H1 (cell line): ENCODE measurements around the gene MCM9. TPM values are rescaled to one million over a fixed set of nuclear protein-coding genes. Genes with fewer than 3 reads are reported as not detected.

Experiments used
- CTCF ChIA-PET: fragments of 300-600 bp; sonication (Branson Sonifier 250); formaldehyde crosslinking; loops from one replicate; lab custom pipeline; 2021; ENCODE audit not compliant: partially characterized antibody; lab: Charles Lee
- POLR2A ChIA-PET: fragments of 300-600 bp; sonication (Branson Sonifier 250); formaldehyde crosslinking; loops from one replicate; lab custom pipeline; 2021; ENCODE audit warnings: inconsistent platforms; ENCODE audit not compliant: partially characterized antibody; lab: Charles Lee
- DNase-seq, 2 experiments: peaks; one replicate each; pipeline versions ENCODE4 v3.0.0 to v3.0.0-alpha.2; 2010 to 2022; ENCODE audit warnings: low spot score in 2 of 2, low read depth in 1 of 2, mixed read lengths in 1 of 2
- FAIRE-seq: peaks from 2 replicates; lab custom pipeline; 2011; peaks lifted over from hg19 to GRCh38; lab: Jason Lieb, UNC
- H2AFZ ChIP-seq: 2 replicates; pipeline ENCODE4 v1.8.1; 2012; ENCODE audit warnings: low read length, inconsistent platforms
- H2AK5ac ChIP-seq: 2 replicates; pipeline ENCODE4 v1.6.1; 2013; ENCODE audit warnings: low read depth, low read length
- H2BK120ac ChIP-seq: replicated peaks from 2 replicates; pipeline ENCODE3; 2013; ENCODE audit warnings: low read depth, low read length, inconsistent platforms
- H2BK12ac ChIP-seq: 2 replicates; pipeline ENCODE4 v1.6.1; 2013; ENCODE audit warnings: low read depth, low read length
- H2BK15ac ChIP-seq: 2 replicates; pipeline ENCODE4 v1.6.1; 2013; ENCODE audit warnings: low read length
- H2BK20ac ChIP-seq: 2 replicates; pipeline ENCODE4 v1.6.1; 2013; ENCODE audit warnings: low read length
- H2BK5ac ChIP-seq: 2 replicates; pipeline ENCODE4 v1.6.1; 2013; ENCODE audit warnings: low read depth, low read length
- H3K14ac ChIP-seq: 2 replicates; pipeline ENCODE4 v1.6.1; 2013; ENCODE audit warnings: inconsistent platforms; ENCODE audit not compliant: insufficient read length
- H3K18ac ChIP-seq: 2 replicates; pipeline ENCODE4 v1.6.1; 2013; ENCODE audit warnings: low read length; ENCODE audit errors: extremely low read depth
- H3K23ac ChIP-seq: 2 replicates; pipeline ENCODE4 v1.6.1; 2013; ENCODE audit warnings: inconsistent platforms; ENCODE audit not compliant: insufficient read length
- H3K23me2 ChIP-seq: 2 replicates; pipeline ENCODE4 v1.6.1; 2013; ENCODE audit warnings: low read depth, low read length
- H3K27ac ChIP-seq: 2 replicates; pipeline ENCODE4 v1.6.1; 2011; ENCODE audit warnings: low read depth, low read length, inconsistent platforms
- H3K27me3 ChIP-seq, 4 experiments: replicated peaks in 1 of 4; 1 replicate in 1 of 4; 2 replicates in 3 of 4; pipeline versions ENCODE4 v1.6.1 to v1.8.1; 2011 to 2013; ENCODE audit warnings: low read length in 3 of 4, mild to moderate bottlenecking in 3 of 4, inconsistent platforms in 2 of 4, mixed read lengths in 2 of 4, moderate library complexity in 1 of 4; ENCODE audit not compliant: control insufficient read depth in 3 of 4, insufficient read depth in 3 of 4; ENCODE audit errors: extremely low read depth in 1 of 4
- H3K36me3 ChIP-seq, 4 experiments: 2 replicates each; pipeline versions ENCODE4 v1.6.1 to v1.8.1; 2011 to 2013; ENCODE audit warnings: mild to moderate bottlenecking in 4 of 4, low read length in 3 of 4, moderate library complexity in 2 of 4, control low read depth in 1 of 4, inconsistent platforms in 1 of 4; ENCODE audit not compliant: insufficient read depth in 4 of 4, control insufficient read depth in 2 of 4
- H3K4ac ChIP-seq: replicated peaks from 2 replicates; pipeline ENCODE3; 2013; ENCODE audit warnings: low read length, low read depth, mixed read lengths, inconsistent platforms; ENCODE audit not compliant: insufficient read length
- H3K4me1 ChIP-seq, 4 experiments: replicated peaks in 1 of 4; 1 replicate in 1 of 4; 2 replicates in 3 of 4; pipeline versions ENCODE4 v1.6.1 to v1.8.1; 2011 to 2013; ENCODE audit warnings: low read length in 3 of 4, inconsistent platforms in 2 of 4, mixed read lengths in 1 of 4; ENCODE audit not compliant: insufficient read depth in 4 of 4, control insufficient read depth in 3 of 4
- H3K4me2 ChIP-seq, 2 experiments: 2 replicates each; pipeline versions ENCODE4 v1.6.1 to v1.8.1; 2011 to 2013; ENCODE audit warnings: low read depth in 2 of 2, low read length in 2 of 2, control low read depth in 1 of 2, inconsistent platforms in 1 of 2, mild to moderate bottlenecking in 1 of 2; ENCODE audit not compliant: insufficient read depth in 1 of 2
- H3K4me3 ChIP-seq, 4 experiments: fragments of 200-600, 300-600 bp in 1 of 4; sonication (generic), shearing (Covaris generic), sonication (Bioruptor Twin) in 1 of 4; 2 replicates each; pipeline versions ENCODE4 v1.5.1 to v1.8.1; 2011 to 2016; ENCODE audit warnings: low read length in 4 of 4, low read depth in 3 of 4, control low read depth in 2 of 4, inconsistent platforms in 2 of 4, mild to moderate bottlenecking in 2 of 4, mixed read lengths in 1 of 4, moderate library complexity in 1 of 4; ENCODE audit not compliant: insufficient read depth in 2 of 4; ENCODE audit errors: extremely low read depth in 1 of 4
- H3K56ac ChIP-seq: replicated peaks from 2 replicates; pipeline ENCODE3; 2013; ENCODE audit warnings: low read depth, mild to moderate bottlenecking, mixed read lengths, low read length, inconsistent platforms; ENCODE audit not compliant: insufficient read length
- H3K79me1 ChIP-seq: 2 replicates; pipeline ENCODE4 v1.6.1; 2013; ENCODE audit warnings: low read depth, low read length, control low read depth
- H3K79me2 ChIP-seq, 2 experiments: 2 replicates each; pipeline versions ENCODE4 v1.6.1 to v1.8.1; 2012 to 2013; ENCODE audit warnings: low read length in 2 of 2, mild to moderate bottlenecking in 2 of 2, inconsistent platforms in 1 of 2; ENCODE audit not compliant: insufficient read depth in 2 of 2, control insufficient read depth in 1 of 2
- H3K9ac ChIP-seq, 4 experiments: replicated peaks in 1 of 4; 1 replicate in 1 of 4; 2 replicates in 3 of 4; pipeline versions ENCODE4 v1.6.1 to v1.8.1; 2011 to 2013; ENCODE audit warnings: low read depth in 3 of 4, low read length in 3 of 4, control low read depth in 2 of 4, mild to moderate bottlenecking in 2 of 4, moderate library complexity in 2 of 4, inconsistent platforms in 1 of 4; ENCODE audit errors: extremely low read depth in 1 of 4
- H3K9me3 ChIP-seq, 2 experiments: 2 replicates each; pipeline versions ENCODE4 v1.6.1 to v1.8.1; 2012 to 2013; ENCODE audit warnings: mild to moderate bottlenecking in 2 of 2, moderate library complexity in 2 of 2, control low read depth in 1 of 2, inconsistent platforms in 1 of 2, low read depth in 1 of 2, low read length in 1 of 2, mixed read lengths in 1 of 2; ENCODE audit not compliant: insufficient read depth in 2 of 2
- H4K20me1 ChIP-seq, 2 experiments: replicated peaks in 1 of 2; 2 replicates each; pipeline versions ENCODE3 to v1.8.1; 2011 to 2013; ENCODE audit warnings: inconsistent platforms in 2 of 2, low read length in 2 of 2, mild to moderate bottlenecking in 1 of 2; ENCODE audit not compliant: insufficient read depth in 2 of 2, control insufficient read depth in 1 of 2
- H4K5ac ChIP-seq: 2 replicates; pipeline ENCODE4 v1.6.1; 2013; ENCODE audit warnings: low read length, low read depth, mixed read lengths, inconsistent platforms; ENCODE audit not compliant: insufficient read length
- H4K8ac ChIP-seq: 2 replicates; pipeline ENCODE4 v1.8.0; 2013; ENCODE audit warnings: mild to moderate bottlenecking, moderate library complexity, low read length, inconsistent platforms; ENCODE audit not compliant: insufficient read depth; ENCODE audit errors: extremely low read depth
- H4K91ac ChIP-seq: replicated peaks from 2 replicates; pipeline ENCODE3; 2013; ENCODE audit warnings: low read length, mixed read lengths, inconsistent platforms; ENCODE audit not compliant: insufficient read length
- CEBPB ChIP-seq: IDR thresholded peaks from 2 replicates; pipeline ENCODE4 v1.6.1; 2012; ENCODE audit warnings: low read depth, low read length
- FOSL1 ChIP-seq: IDR thresholded peaks from 2 replicates; pipeline ENCODE4 v1.6.1; 2011; ENCODE audit warnings: mild to moderate bottlenecking, low read depth, low read length, moderate library complexity; ENCODE audit not compliant: insufficient read depth
- JUN ChIP-seq: IDR thresholded peaks from 2 replicates; pipeline ENCODE4 v1.6.1; 2011; ENCODE audit warnings: low read depth, mild to moderate bottlenecking, improper control_type of control experiment, low read length
- KDM4A ChIP-seq: IDR thresholded peaks from one replicate; pipeline ENCODE4 v1.7.1; 2012; ENCODE audit warnings: low read depth, mild to moderate bottlenecking, moderate library complexity, low read length, inconsistent platforms; ENCODE audit not compliant: severe bottlenecking
- KDM5A ChIP-seq: fragments of 200-600 bp; IDR thresholded peaks from 2 replicates; pipeline ENCODE4 v1.7.1; 2012; ENCODE audit warnings: mild to moderate bottlenecking, low read length, inconsistent platforms, mixed read lengths
- MAFK ChIP-seq: IDR thresholded peaks from 2 replicates; pipeline ENCODE4 v1.6.1; 2012; ENCODE audit warnings: low read depth, mild to moderate bottlenecking, improper control_type of control experiment, low read length
- NANOG ChIP-seq: IDR thresholded peaks from 2 replicates; pipeline ENCODE4 v1.6.1; 2011; ENCODE audit warnings: low read length, low read depth, mild to moderate bottlenecking, inconsistent platforms; ENCODE audit not compliant: insufficient read depth, poor library complexity, severe bottlenecking
- PHF8 ChIP-seq: fragments of 200-600 bp; sonication (generic); conservative IDR thresholded peaks from 2 replicates; pipeline ENCODE4 v1.7.1; 2012; ENCODE audit warnings: low read depth, mild to moderate bottlenecking, inconsistent platforms, low read length, moderate library complexity
- POLR2A ChIP-seq, 2 experiments: IDR thresholded peaks; 1 replicate in 1 of 2; 2 replicates in 1 of 2; pipeline ENCODE4 v1.6.1; 2011; ENCODE audit warnings: low read depth in 2 of 2, low read length in 2 of 2, mild to moderate bottlenecking in 2 of 2; ENCODE audit errors: control extremely low read depth in 1 of 2
- POU5F1 ChIP-seq: IDR thresholded peaks from 2 replicates; pipeline ENCODE4 v1.6.1; 2011; ENCODE audit warnings: low read depth, mild to moderate bottlenecking, low read length, moderate library complexity
- RAD21 ChIP-seq, 2 experiments: IDR thresholded peaks in 1 of 2; conservative IDR thresholded peaks in 1 of 2; 2 replicates each; pipeline ENCODE4 v1.6.1; 2011; ENCODE audit warnings: low read depth in 2 of 2, low read length in 2 of 2, improper control_type of control experiment in 1 of 2, inconsistent platforms in 1 of 2, mild to moderate bottlenecking in 1 of 2, moderate library complexity in 1 of 2
- RXRA ChIP-seq: IDR thresholded peaks from 2 replicates; pipeline ENCODE4 v1.6.1; 2011; ENCODE audit warnings: low read depth, mild to moderate bottlenecking, low read length, moderate library complexity; ENCODE audit not compliant: insufficient read depth
- SIRT6 ChIP-seq: IDR thresholded peaks from one replicate; pipeline ENCODE4 v1.7.1; 2012; ENCODE audit warnings: low read length, inconsistent platforms
- SUZ12 ChIP-seq: fragments of 200-600 bp; sonication (generic); IDR thresholded peaks from 2 replicates; pipeline ENCODE4 v1.6.1; 2012; ENCODE audit warnings: mild to moderate bottlenecking, inconsistent platforms, low read length, moderate library complexity, mixed read lengths
- TAF7 ChIP-seq: optimal IDR thresholded peaks from 2 replicates; pipeline ENCODE3; 2011; ENCODE audit warnings: low read depth, mild to moderate bottlenecking, inconsistent platforms, low read length, moderate library complexity, borderline replicate concordance
- WGBS, 2 experiments: shearing (Covaris generic) in 1 of 2; methylation state at CpG; one replicate each; pipeline versions ENCODE4 v1.1.6 to v1.1.7; 2013 to 2015; ENCODE audit warnings: low lambda C conversion rate in 2 of 2, mixed read lengths in 2 of 2, inconsistent platforms in 1 of 2, low coverage in 1 of 2, missing lambda C conversion rate in 1 of 2; ENCODE audit not compliant: insufficient replicate concordance in 2 of 2, insufficient coverage in 1 of 2, insufficient read length in 1 of 2; ENCODE audit errors: extremely low coverage in 1 of 2, missing lambda C conversion rate in 1 of 2; 5-methylcytosine and 5-hydroxymethylcytosine counted together
- polyA plus RNA-seq, 7 experiments: library from polyadenylated mRNA; depleted of rRNA in 3 of 7; stranded (reverse) in 5 of 7; unstranded in 2 of 7; fragments of >200 nt in 5 of 7; fragments of 200-250 nt in 2 of 7; gene quantifications; 1 replicate in 5 of 7; 2 replicates in 1 of 7; 4 replicates in 1 of 7; pipeline versions ENCODE4 v1.2.1 to v1.2.3, GENCODE V29; 2011 to 2013; ENCODE audit warnings: missing spikeins in 2 of 7, mixed read lengths in 2 of 7
- total RNA-seq: library from RNA; stranded (reverse); fragmentation: NEBNext Ultra II Directional; extraction: Animal tissue kit (Norgen Biotek cat#: 25700); gene quantifications from 2 replicates; pipeline ENCODE4 v1.2.1, GENCODE V29; 2021

Gene MCM9
- total and polyA plus RNA-seq, 2 of the 8 experiments (the other 6 are each of a cell fraction or from before 2014, with no cell fraction given): 3.7 to 11.4 TPM

DNA sequence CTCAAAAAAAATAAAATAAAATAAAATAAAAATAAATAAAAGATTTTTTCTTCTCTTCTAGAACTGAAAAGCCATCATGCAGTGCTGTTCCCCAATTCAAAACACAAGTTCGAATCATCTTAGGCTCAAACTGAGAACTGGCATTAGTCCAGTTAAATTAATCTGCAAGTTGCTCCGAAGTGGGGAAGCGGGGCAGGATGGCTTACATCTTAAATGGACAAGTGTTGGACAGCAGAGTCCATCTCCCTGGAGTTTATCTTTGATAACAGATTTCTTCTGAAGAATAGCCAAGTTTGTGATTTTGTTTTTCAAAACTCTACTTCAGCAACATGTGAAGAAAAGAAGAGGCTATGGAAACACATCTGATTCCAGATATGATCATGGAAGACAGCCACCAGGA, 152.3 kb downstream of the MCM9 start:
- H3K9ac ChIP-seq: no peak overlapping the region
- H3K23ac ChIP-seq: no peak overlapping the region
- no peak overlapping the region for H2BK5ac ChIP-seq
- no peak overlapping the region for H3K14ac ChIP-seq
- no peak overlapping the region for H2BK20ac ChIP-seq
- no peak overlapping the region for H3K18ac ChIP-seq
- H2BK12ac ChIP-seq: no peak overlapping the region
- H3K27me3 ChIP-seq: no peaks in the 10 kb centered on the region
- H3K23me2 ChIP-seq: no peaks in the 10 kb centered on the region
- H2BK120ac ChIP-seq: no peak overlapping the region
- WGBS, 2 experiments: 98% methylated on average over 3 of the region's 3 CpGs; no CpG with 5 or more reads in 1 of the 2 experiments
- no peak overlapping the region for H2AFZ ChIP-seq
- H4K8ac ChIP-seq: no peak overlapping the region
- no peaks in the 10 kb centered on the region for H3K9me3 ChIP-seq
- no peak overlapping the region for H2AK5ac ChIP-seq
- H4K91ac ChIP-seq: no peak overlapping the region
- H3K56ac ChIP-seq: no peak overlapping the region
- DNase-seq (no peak), FAIRE-seq (no peak)
- peaks cover 0 to 5% (median 0%) of the 10 kb centered on the region in 4 experiments; a peak in 3 of 7 replicates for H3K4me1 ChIP-seq
- H3K79me2 ChIP-seq: no peaks in the 10 kb centered on the region
- H3K4me2 ChIP-seq: no peak overlapping the region
- H4K5ac ChIP-seq: no peak overlapping the region
- CTCF ChIA-PET: no interaction called here
- H3K4me3 ChIP-seq: no peak overlapping the region
- H4K20me1 ChIP-seq: no peaks in the 10 kb centered on the region
- POLR2A ChIA-PET: no interaction called here
- H3K27ac ChIP-seq: no peak overlapping the region
- no peak overlapping the region for H2BK15ac ChIP-seq
- H3K36me3 ChIP-seq: no peaks in the 10 kb centered on the region
- no peak overlapping the region for H3K4ac ChIP-seq
- no peaks in the 10 kb centered on the region for H3K79me1 ChIP-seq
- TF ChIP-seq KDM5A (no peak), MAFK (no peak), SUZ12 (no peak), CEBPB (no peak), RXRA (no peak), NANOG (no peak), KDM4A (no peak), POU5F1 (no peak), RAD21 (IDR thresholded peaks at IDR 0.05 in 1 of 2, conservative IDR thresholded peaks at IDR 0.05 in 1 of 2; ENCODE audit: low read depth in 2 of 2, low read length in 2 of 2) (no peak), TAF7 (no peak), FOSL1 (no peak), JUN (no peak), PHF8 (no peak), SIRT6 (no peak), POLR2A (IDR thresholded peaks at IDR 0.05; ENCODE audit: control extremely low read depth in 1 of 2, low read depth in 2 of 2, low read length in 2 of 2) (no peak)
